Islet precursor cell (in vitro differentiated cells): Measurements from ENCODE around the gene CYB5D1.

Experiments used
- DNase-seq: peaks from one replicate; pipeline ENCODE4 v3.0.0-alpha.2; 2018

Gene CYB5D1

GRCh38 chr17:7833795-7834541, 23.8 kb upstream of the CYB5D1 start, which contains the start of gene KDM6B:
KDM6B (plus strand) TSS chr17:7834217; CDS start chr17:7845555, 11,338 bp downstream.
- peak; percentile 99 for DNase-seq

GRCh38 chr17:7834542-7834956, 23.3 kb upstream of the CYB5D1 start:
- DNase-seq: no peak

GRCh38 chr17:7834957-7835813, 22.6 kb upstream of the CYB5D1 start:
- DNase-seq: peak; percentile 100

- DNase-seq: no peak
Observed at GRCh38 chr17:7835814-7836595, 21.8 kb upstream of the CYB5D1 start.

GRCh38 chr17:7836596-7837407, 21.0 kb upstream of the CYB5D1 start:
- DNase-seq: peak; percentile 100

GRCh38 chr17:7837408-7838088, 20.3 kb upstream of the CYB5D1 start:
- no peak for DNase-seq

GRCh38 chr17:7838090-7839075, 19.4 kb upstream of the CYB5D1 start:
- peak; percentile 95 for DNase-seq

- peak; percentile 84 for DNase-seq
Observed at GRCh38 chr17:7839190-7839875, 18.5 kb upstream of the CYB5D1 start.

GRCh38 chr17:7839876-7840261, 17.9 kb upstream of the CYB5D1 start:
- DNase-seq: no peak

GRCh38 chr17:7840441-7840840, 17.4 kb upstream of the CYB5D1 start:
- no peak for DNase-seq

- no peak for DNase-seq
Observed at GRCh38 chr17:7840875-7841274, 16.9 kb upstream of the CYB5D1 start.

GRCh38 chr17:7841396-7841914, 16.3 kb upstream of the CYB5D1 start:
- DNase-seq: peak; percentile 99

- peak; percentile 97 for DNase-seq
Observed at GRCh38 chr17:7841915-7842379, 15.9 kb upstream of the CYB5D1 start.

- DNase-seq: peak; percentile 91
Observed at GRCh38 chr17:7842380-7843256, 15.2 kb upstream of the CYB5D1 start.

- no peak for DNase-seq
Observed at GRCh38 chr17:7843257-7843535, 14.6 kb upstream of the CYB5D1 start.

- peak; percentile 96 for DNase-seq
Observed at GRCh38 chr17:7843536-7844291, 14.1 kb upstream of the CYB5D1 start.

GRCh38 chr17:7844292-7845154, 13.3 kb upstream of the CYB5D1 start:
- DNase-seq: peak; percentile 98
